HG03103 (cell line): ENCODE results near the gene EMD.
"Not testable (repeated sequence)": the region's sequence is repeated elsewhere in the genome, so short reads cannot be mapped to it uniquely, and the experiment has no call there.

Source experiments
- ATAC-seq: cut with Tn5 transposase; IDR thresholded peaks from one replicate; pipeline ENCODE4 v1.9.1; 2021; ENCODE audit warnings: low read depth; ENCODE audit not compliant: unreplicated experiment

Gene EMD

GRCh38 chrX:154371017-154371788, 7.9 kb upstream of the EMD start:
- ATAC-seq: peak; percentile 49

GRCh38 chrX:154371789-154372300, 7.2 kb upstream of the EMD start:
- no peak for ATAC-seq

GRCh38 chrX:154372612-154373022, 6.5 kb upstream of the EMD start:
- ATAC-seq: no peak

- no peak for ATAC-seq
These were observed 5.5 kb upstream of the EMD start for GRCh38 chrX:154373340-154374306.

GRCh38 chrX:154374313-154375155, 4.6 kb upstream of the EMD start, which contains the start of gene FLNA:
Gene FLNA, minus strand, starts transcription at chrX:154374634. Its CDS starts 3,389 bp downstream, at chrX:154371245.
- ATAC-seq: no peak

- no peak for ATAC-seq
These were observed 4.0 kb upstream of the EMD start for GRCh38 chrX:154375156-154375504.

- no peak for ATAC-seq
These were observed 2.3 kb upstream of the EMD start for GRCh38 chrX:154376774-154377173.

GRCh38 chrX:154378059-154378798, 866 bp upstream of the EMD start:
- no peak for ATAC-seq

- no peak for ATAC-seq
These were observed 465 bp downstream of the EMD start for GRCh38 chrX:154379569-154379951.

- no peak for ATAC-seq
These were observed 1.1 kb downstream of the EMD start for GRCh38 chrX:154380153-154380552.

GRCh38 chrX:154380787-154381186, 1.7 kb downstream of the EMD start:
- no peak for ATAC-seq

- ATAC-seq: no peak
These were observed 2.2 kb downstream of the EMD start for GRCh38 chrX:154381271-154381670.

GRCh38 chrX:154382483-154383069, 3.5 kb downstream of the EMD start:
- no peak for ATAC-seq

GRCh38 chrX:154383359-154384283, 4.5 kb downstream of the EMD start:
- no peak for ATAC-seq

- no peak for ATAC-seq
These were observed 5.3 kb downstream of the EMD start for GRCh38 chrX:154384284-154384892.

- ATAC-seq: not testable (repeated sequence)
These were observed 9.0 kb downstream of the EMD start for GRCh38 chrX:154388094-154388493.

GRCh38 chrX:154388649-154389048, 9.6 kb downstream of the EMD start:
- ATAC-seq: not testable (repeated sequence)
